Caco-2 (cell line): ENCODE measurements around the gene FASLG. TPM values are rescaled to one million over a fixed set of nuclear protein-coding genes. Genes with fewer than 3 reads are reported as not detected.

Source experiments
- BruUV-seq: library from RNA; stranded (reverse); fragments of 400-500 nt; replicated peaks from 2 replicates; lab custom pipeline; 2021; lab: Mats Ljungman, UMichigan
- CTCF ChIA-PET: fragments of 300-600 bp; sonication (Branson Sonifier 250); formaldehyde crosslinking; loops from one replicate; lab custom pipeline; 2022; ENCODE audit warnings: antibody characterized with exemption; lab: Charles Lee
- POLR2A ChIA-PET: fragments of 300-600 bp; sonication (Branson Sonifier 250); formaldehyde crosslinking; loops from one replicate; lab custom pipeline; 2022; ENCODE audit warnings: antibody characterized with exemption; lab: Charles Lee
- DNase-seq, 2 experiments: peaks; one replicate each; pipeline versions ENCODE4 v3.0.0 to v3.0.0-alpha.2; 2020 to 2022
- H3K27me3 ChIP-seq: replicated peaks from 2 replicates; pipeline ENCODE4 v1.6.0; 2011; ENCODE audit warnings: low read length; ENCODE audit not compliant: control insufficient read depth, insufficient read depth
- H3K36me3 ChIP-seq: 2 replicates; pipeline ENCODE4 v1.5.1; 2011; ENCODE audit warnings: low read length; ENCODE audit not compliant: control insufficient read depth, insufficient read depth
- H3K4me1 ChIP-seq: fragments of 250-450 bp; sonication (Bioruptor Pico); 2 replicates; pipeline ENCODE4 v1.5.1; 2020; ENCODE audit warnings: mild to moderate bottlenecking
- H3K4me3 ChIP-seq: 2 replicates; pipeline ENCODE4 v1.5.1; 2011; ENCODE audit warnings: low read depth, mild to moderate bottlenecking, control low read depth, low read length
- H3K9me3 ChIP-seq: fragments of 250-450 bp; sonication (Bioruptor Pico); 2 replicates; pipeline ENCODE4 v1.5.1; 2020; ENCODE audit warnings: mild to moderate bottlenecking, moderate library complexity
- H3K27ac Mint-ChIP-seq: one replicate; pipeline ENCODE4 v1.8.0; 2022; ENCODE audit warnings: mixed read lengths; ENCODE audit not compliant: unreplicated experiment
- H3K27me3 Mint-ChIP-seq: one replicate; pipeline ENCODE4 v1.8.0; 2022; ENCODE audit warnings: mixed read lengths; ENCODE audit not compliant: insufficient read depth, unreplicated experiment
- H3K36me3 Mint-ChIP-seq: one replicate; pipeline ENCODE4 v1.8.0; 2022; ENCODE audit warnings: mild to moderate bottlenecking, mixed read lengths; ENCODE audit not compliant: insufficient read depth, unreplicated experiment
- H3K4me1 Mint-ChIP-seq: one replicate; pipeline ENCODE4 v1.8.0; 2022; ENCODE audit warnings: low read depth, mixed read lengths; ENCODE audit not compliant: unreplicated experiment
- H3K4me3 Mint-ChIP-seq: one replicate; pipeline ENCODE4 v1.8.0; 2022; ENCODE audit warnings: mild to moderate bottlenecking, moderate library complexity, mixed read lengths; ENCODE audit not compliant: unreplicated experiment
- H3K9me3 Mint-ChIP-seq: one replicate; pipeline ENCODE4 v1.8.0; 2022; ENCODE audit warnings: mixed read lengths; ENCODE audit not compliant: unreplicated experiment
- CTCF ChIP-seq, 2 experiments: fragments of 200-600 bp in 1 of 2; IDR thresholded peaks; 1 replicate in 1 of 2; 2 replicates in 1 of 2; pipeline versions ENCODE4 v1.5.1 to v1.8.0; 2011 to 2022; ENCODE audit warnings: antibody characterized with exemption in 1 of 2, control low read depth in 1 of 2, inconsistent platforms in 1 of 2, low read depth in 1 of 2, low read length in 1 of 2, mild to moderate bottlenecking in 1 of 2, moderate library complexity in 1 of 2; ENCODE audit not compliant: insufficient read depth in 1 of 2, severe bottlenecking in 1 of 2, unreplicated experiment in 1 of 2
- intact Hi-C: fragments of 100-400 bp; cut with micrococcal nuclease; formaldehyde crosslinking; loops from one replicate; pipeline ENCODE4 v1.10.0; 2022; ENCODE audit not compliant: unreplicated experiment
- total RNA-seq: library from RNA; stranded (reverse); gene quantifications from 2 replicates; pipeline ENCODE4 v1.2.3, GENCODE V29; 2022

FASLG gene
- total RNA-seq, 1 experiment from 2014 or later, result not detected

GRCh38 chr1:172622541-172622940, 36.4 kb upstream of the FASLG start:
- intact Hi-C loops, result no loop called here
- Mint-ChIP-seq H3K4me3 (no peak overlapping the region), H3K9me3 (peaks cover 44% of the 10 kb centered on the region), H3K36me3 (peaks cover 11% of the 10 kb centered on the region), H3K27ac (no peak overlapping the region), H3K4me1 (peaks cover 13% of the 10 kb centered on the region), H3K27me3 (no peaks in the 10 kb centered on the region)
- Histone ChIP-seq H3K4me1 (peaks cover 14% of the 10 kb centered on the region), H3K4me3 (no peak overlapping the region), H3K27me3 (no peaks in the 10 kb centered on the region), H3K36me3 (no peaks in the 10 kb centered on the region), H3K9me3 (peaks cover 10% of the 10 kb centered on the region)
- BruUV-seq, result no TSS peak
- DNase-seq, result no peak
- POLR2A ChIA-PET, result no interaction called here
- CTCF ChIA-PET, result no interaction called here
- TF ChIP-seq CTCF (IDR thresholded peaks at IDR 0.05; ENCODE audit: insufficient read depth in 1 of 2, low read depth in 1 of 2, low read length in 1 of 2, severe bottlenecking in 1 of 2, unreplicated experiment in 1 of 2), result no peak

- intact Hi-C loops, result no loop called here
- Mint-ChIP-seq H3K27me3 (no peaks in the 10 kb centered on the region), H3K9me3 (peaks cover 47% of the 10 kb centered on the region), H3K4me1 (peaks cover 13% of the 10 kb centered on the region), H3K4me3 (no peak overlapping the region), H3K36me3 (peaks cover 11% of the 10 kb centered on the region), H3K27ac (no peak overlapping the region)
- DNase-seq, result no peak
- no peaks in the 10 kb centered on the region for H3K36me3 ChIP-seq
- no peak overlapping the region for H3K4me3 ChIP-seq
- H3K4me1 ChIP-seq, result peaks cover 24% of the 10 kb centered on the region
- H3K27me3 ChIP-seq, result no peaks in the 10 kb centered on the region
- ChIA-PET CTCF (no interaction called here), POLR2A (no interaction called here)
- no peak for TF ChIP-seq CTCF (IDR thresholded peaks at IDR 0.05; ENCODE audit: insufficient read depth in 1 of 2, low read depth in 1 of 2, low read length in 1 of 2, severe bottlenecking in 1 of 2, unreplicated experiment in 1 of 2)
- BruUV-seq, result no TSS peak
- peaks cover 10% of the 10 kb centered on the region for H3K9me3 ChIP-seq
Measured at GRCh38 chr1:172623748-172624147, 35.2 kb upstream of the FASLG start.

GRCh38 chr1:172626845-172627244, 32.1 kb upstream of the FASLG start:
- Mint-ChIP-seq H3K27me3 (no peaks in the 10 kb centered on the region), H3K4me3 (no peak overlapping the region), H3K36me3 (peaks cover 11% of the 10 kb centered on the region), H3K9me3 (peaks cover 48% of the 10 kb centered on the region), H3K27ac (peak overlapping the region; percentile 32), H3K4me1 (peaks cover 41% of the 10 kb centered on the region)
- no peaks in the 10 kb centered on the region for H3K9me3 ChIP-seq
- CTCF ChIA-PET, result no interaction called here
- no peaks in the 10 kb centered on the region for H3K27me3 ChIP-seq
- no TSS peak for BruUV-seq
- H3K4me3 ChIP-seq, result no peak overlapping the region
- H3K36me3 ChIP-seq, result no peaks in the 10 kb centered on the region
- DNase-seq, result peak; percentile 29 to 51
- TF ChIP-seq CTCF (IDR thresholded peaks at IDR 0.05; ENCODE audit: insufficient read depth in 1 of 2, low read depth in 1 of 2, low read length in 1 of 2, severe bottlenecking in 1 of 2, unreplicated experiment in 1 of 2), result no peak
- intact Hi-C loops, result loop anchor here (5.0 kb wide), 1 partner anchor 90 kb away; no protein-coding TSS in a partner anchor
- peaks cover 54% of the 10 kb centered on the region for H3K4me1 ChIP-seq
- POLR2A ChIA-PET, result no interaction called here
